Activated T-helper 9 cell treated with anti-CD3 and anti-CD28 coated beads, Interleukin-2, amount 50 U/mL, for 16 hours (primary cell): ENCODE data around the gene SSNA1.

Experiments used
- DNase-seq: peaks from one replicate; pipeline ENCODE4 v3.0.0-alpha.2; 2020; ENCODE audit warnings: low read depth

SSNA1 gene

DNA sequence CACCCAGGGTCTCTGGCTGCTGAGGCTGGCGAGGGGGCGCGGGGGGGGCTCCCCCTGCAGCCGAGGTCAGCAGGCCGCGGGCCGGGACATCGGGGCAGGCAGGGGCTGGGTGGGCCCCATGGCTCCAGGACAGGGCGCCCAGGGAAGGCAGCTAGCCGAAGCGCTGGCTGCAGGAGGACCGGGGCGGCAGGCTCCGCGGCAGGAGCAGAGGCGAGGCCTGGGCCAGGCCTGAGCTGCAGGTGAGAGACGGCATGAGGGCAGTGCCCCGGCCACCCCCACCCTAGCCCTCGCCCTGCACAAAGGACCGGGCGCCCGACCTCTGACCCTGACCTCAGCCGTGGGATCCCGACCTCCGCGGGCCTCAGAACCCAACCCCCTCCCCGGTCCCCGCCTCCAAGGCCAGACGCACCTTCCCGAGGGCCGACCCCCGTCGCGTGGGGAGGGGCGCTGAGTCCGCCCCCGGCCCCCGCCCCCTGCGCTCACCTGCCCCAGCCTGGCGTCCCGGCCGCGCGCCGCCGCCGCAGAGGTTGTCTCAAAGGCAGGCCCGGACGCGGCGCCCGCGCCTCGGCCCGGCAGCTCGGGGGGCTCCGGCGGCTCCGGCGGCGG lies 33.1 kb downstream of the SSNA1 start:
- no peak for DNase-seq

GRCh38 chr9:137222190-137223077 lies 34.0 kb downstream of the SSNA1 start, which contains the start of gene RNF208:
TSS of gene RNF208 (minus strand) at chr9:137222240. CDS start at chr9:137221212, 1,028 bp downstream.
- no peak for DNase-seq

DNA sequence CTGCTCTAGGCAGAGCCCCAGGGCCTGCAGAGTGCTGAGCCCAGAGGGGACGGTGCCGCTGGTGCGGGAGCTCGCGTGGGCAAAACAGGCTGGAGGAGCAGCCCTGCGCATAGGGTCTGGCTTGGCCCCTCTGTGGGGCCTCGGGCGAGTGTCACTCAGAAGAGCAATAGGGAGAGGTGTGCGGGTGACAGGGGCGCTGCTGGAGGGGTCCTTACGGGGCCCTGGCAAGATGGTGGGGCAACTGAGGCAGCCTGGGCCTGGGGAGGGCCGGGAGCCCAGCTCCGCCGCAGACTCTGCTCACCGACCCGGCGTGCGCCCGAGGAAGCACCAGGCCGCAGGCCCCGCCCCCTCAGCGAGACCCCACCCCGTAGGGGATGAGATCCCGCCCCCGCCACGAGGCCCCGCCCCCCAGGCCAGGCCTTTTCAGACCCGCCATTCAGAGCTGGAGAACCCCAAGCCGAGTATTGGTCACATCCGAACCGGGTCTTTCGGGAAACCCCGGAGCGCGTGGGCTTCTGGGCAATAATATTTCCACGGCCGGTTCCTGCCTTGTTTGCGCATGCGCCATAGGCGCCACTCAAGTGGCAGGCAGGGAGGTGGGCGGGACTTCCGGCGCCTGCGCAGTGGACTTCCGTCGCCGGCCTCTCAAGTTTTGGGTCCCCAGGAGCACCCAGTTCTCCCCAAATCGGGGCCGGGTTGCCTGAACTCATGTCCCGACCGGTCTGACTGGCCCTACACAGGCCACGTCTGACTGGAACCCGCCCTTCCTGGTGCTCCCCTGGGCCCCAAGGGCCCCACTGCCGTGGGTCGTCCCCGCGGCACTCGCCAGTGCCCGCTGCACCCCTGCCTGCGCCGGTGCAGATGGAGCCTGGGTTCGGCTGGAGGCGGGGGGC lies 34.8 kb downstream of the SSNA1 start:
- peak; percentile 97 for DNase-seq

DNA sequence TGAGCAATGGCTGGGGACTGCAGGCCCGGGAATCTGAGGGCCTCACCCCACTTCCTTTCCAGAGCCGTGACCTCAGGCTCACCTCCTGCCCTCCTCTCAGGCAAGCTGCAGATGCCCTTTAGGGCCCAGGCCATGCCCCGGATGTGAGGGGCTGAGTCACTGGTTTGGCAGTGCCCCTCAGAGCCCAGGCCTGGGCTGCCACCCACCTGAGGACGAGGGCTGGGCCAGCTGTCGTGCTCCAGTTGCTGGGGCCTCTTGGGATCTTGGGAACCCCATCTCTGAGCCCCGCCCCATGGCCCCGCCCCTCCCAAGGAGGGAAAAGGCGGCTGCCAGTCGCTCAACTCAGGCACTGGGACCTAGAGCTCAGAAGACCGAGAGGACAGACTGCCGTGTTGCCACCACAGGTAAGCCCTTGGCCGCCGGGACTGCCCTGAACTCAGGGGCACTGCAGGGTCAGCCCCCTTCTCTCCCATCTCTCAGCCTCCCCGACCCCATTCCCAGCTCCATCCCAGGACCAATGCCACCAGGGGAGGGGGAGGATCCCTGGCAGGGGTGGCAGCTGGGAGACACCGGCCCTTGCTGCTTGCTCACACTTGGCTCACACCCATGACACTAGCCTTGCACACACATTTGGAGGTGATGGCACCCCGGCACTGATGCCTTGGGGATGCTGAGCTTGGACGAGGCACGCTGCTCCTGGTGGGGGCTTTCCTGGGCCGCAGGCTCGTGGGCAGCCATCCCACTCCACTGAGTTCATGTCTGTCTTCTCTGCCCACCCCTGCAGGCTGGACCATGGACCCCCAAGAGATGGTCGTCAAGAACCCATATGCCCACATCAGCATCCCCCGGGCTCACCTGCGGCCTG lies 36.6 kb downstream of the SSNA1 start, which contains the start of gene CYSRT1:
Gene CYSRT1, plus strand, starts transcription at position 345 of the 865 bp plus-strand sequence. Its CDS starts 448 bp downstream, at position 793.
- no peak for DNase-seq

DNA sequence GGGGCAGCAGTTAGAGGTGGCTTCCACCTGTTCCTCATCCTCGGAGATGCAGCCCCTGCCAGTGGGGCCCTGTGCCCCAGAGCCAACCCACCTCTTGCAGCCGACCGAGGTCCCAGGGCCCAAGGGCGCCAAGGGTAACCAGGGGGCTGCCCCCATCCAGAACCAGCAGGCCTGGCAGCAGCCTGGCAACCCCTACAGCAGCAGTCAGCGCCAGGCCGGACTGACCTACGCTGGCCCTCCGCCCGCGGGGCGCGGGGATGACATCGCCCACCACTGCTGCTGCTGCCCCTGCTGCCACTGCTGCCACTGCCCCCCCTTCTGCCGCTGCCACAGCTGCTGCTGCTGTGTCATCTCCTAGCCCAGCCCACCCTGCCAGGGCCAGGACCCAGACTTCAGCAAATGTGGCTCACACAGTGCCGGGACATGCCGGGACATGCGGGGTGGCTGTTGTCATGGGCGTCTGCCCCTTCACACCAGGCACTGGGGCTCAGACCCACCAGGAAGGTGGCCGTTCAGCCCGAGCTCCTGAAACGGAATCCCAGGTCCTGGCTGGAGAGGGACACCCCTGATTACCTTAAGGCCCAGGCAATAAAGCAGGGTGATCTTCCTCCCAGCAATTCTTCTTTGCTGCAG lies 37.3 kb downstream of the SSNA1 start:
- DNase-seq, result no peak

GRCh38 chr9:137226338-137227053 lies 38.0 kb downstream of the SSNA1 start:
- no peak for DNase-seq

- peak; percentile 69 for DNase-seq
These were observed 38.8 kb downstream of the SSNA1 start, which contains the start of gene RNF224 for GRCh38 chr9:137227054-137227852. TSS of gene RNF224 (plus strand) at chr9:137227502. CDS start at chr9:137228336, 834 bp downstream.

DNA sequence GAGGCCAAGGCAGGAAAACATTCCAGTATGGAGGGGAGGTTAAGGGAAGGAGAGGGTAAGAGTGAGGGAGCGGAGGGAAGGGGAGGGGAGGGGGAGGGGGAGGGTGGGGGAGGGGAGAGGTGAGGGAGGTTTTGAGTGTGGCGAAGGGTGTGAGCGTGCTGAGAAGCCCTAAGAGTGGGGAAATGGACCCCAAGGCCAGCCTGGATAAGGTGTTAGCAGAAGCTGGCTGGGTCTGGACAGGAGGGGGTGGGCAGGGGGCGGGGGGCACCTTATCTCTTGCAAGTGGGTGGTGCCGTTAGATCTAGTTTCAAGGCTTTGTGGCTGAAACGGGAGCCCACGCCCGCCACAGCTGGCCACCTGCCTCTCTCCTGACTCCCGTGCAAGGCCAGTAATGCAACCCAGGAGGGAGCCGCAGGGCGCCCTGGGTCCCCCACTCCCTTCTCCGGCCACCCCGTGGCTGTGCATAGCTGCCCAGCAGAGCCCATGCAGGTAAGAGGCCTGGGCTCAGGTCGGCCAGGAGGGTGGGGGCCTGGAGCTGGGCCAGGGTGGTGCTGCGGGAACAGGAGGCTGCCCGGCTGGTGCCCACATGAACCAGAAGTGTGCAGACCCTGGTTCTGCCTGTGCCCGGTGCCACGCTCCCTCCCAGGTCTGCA lies 39.5 kb downstream of the SSNA1 start:
- no peak for DNase-seq

GRCh38 chr9:137228506-137228967 lies 40.1 kb downstream of the SSNA1 start:
- no peak for DNase-seq

- DNase-seq, result no peak
These were observed 40.8 kb downstream of the SSNA1 start for GRCh38 chr9:137228968-137229896.

DNA sequence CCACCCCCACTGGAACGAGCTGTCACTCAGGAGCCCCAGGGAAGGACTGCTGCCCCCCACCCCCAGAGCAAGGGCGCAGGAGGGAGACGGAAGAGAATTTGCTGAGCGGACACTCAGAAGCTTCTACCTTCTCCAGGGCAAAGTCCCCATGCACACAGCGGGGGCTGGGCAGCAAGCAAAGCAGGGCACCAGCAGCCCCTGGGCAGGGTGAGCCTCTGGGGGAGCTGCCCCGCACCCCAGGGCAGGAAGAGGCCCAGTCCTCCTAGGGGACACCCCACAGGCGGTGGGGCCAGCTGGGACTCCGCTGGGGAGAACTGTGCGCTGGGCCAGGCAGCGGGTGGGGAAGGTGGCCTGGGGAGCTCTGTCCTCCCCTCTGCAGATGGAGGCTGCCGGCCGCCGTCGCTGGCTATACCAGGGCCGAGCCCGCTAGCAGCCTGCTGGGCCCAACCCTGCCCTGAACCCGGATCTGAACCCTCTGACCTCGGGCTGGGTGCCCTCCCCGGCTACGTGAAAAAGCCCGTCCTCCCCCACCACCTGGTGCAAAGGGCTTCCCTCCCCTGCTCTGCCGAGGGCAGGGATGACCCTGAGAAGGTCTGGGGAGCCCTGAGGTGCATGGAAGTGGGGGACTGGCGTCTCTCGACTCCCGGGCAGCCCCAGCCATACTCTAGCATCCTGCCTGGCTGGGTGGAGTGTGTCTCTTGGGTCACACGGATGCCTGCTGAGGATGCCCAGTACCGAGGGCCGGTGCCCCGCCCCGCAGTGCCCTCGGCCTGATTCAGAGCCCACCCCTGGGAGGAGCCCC lies 41.6 kb downstream of the SSNA1 start:
- DNase-seq, result no peak

- DNase-seq, result no peak
These were observed 42.4 kb downstream of the SSNA1 start, which contains the start of gene SLC34A3 for GRCh38 chr9:137230705-137231371. TSS of gene SLC34A3 (plus strand) at chr9:137230901. CDS start at chr9:137231703, 802 bp downstream.

DNA sequence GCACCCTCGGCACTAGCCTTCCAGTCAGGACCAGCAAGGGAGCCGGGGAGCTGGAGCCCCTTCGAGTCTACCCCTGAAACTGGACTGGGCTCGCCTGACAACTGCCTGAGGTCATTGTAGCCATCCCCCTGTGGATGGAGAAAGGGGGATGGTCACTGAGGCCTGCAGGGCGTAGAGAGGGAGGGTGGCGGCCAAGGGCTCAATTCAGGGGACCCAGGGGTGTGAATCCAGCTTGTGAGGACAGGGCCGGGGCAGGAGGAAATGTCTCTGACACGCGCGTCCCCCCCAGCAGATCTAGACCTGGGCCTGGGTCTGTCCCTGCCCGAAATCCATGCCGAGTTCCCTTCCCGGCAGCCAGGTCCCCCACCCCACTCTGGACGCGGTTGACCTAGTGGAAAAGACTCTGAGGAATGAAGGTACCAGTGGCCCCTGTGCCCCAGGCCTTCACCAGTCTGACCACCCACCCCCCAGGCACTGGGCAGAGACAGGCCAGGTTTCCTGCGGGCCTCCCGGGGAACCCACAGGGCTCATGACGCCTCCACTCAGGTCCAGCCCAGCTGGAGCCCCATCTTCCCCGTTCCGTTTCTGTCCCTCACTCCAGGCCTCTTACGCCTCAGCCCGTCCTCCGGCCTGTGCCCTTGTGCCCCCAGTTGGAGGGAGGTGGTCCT lies 43.0 kb downstream of the SSNA1 start:
- DNase-seq, result no peak

DNA sequence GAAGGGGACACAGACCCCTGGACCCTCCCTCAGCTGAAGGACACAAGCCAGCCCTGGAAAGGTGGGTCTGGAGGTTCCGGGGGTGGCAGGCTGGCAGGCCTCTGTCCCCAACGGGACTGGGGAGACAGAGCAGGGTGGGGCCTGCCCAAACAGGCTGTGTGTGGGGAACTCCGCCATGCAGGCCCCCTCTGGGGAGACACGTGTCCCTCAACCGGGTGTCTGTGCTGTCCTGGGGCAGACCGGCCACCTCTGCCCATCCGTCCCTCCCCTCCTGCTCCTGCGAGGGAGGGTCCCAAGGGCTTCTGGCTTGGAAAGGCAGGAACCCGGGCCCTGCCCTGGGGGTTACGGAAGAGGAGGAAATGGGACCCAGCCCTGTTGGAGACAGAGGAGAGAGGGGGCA lies 43.6 kb downstream of the SSNA1 start:
- no peak for DNase-seq

- no peak for DNase-seq
These were observed 44.0 kb downstream of the SSNA1 start for GRCh38 chr9:137232510-137232909.
